Glomerular endothelial cell (primary cell): Measurements from ENCODE around the gene DGCR2. TPM values are rescaled to one million over a fixed set of nuclear protein-coding genes. Genes with fewer than 3 reads are reported as not detected.
"Not testable (repeated sequence)": the region's sequence is repeated elsewhere in the genome, so short reads cannot be mapped to it uniquely, and the experiment has no call there.

Source experiments
- DNase-seq: peaks from one replicate; pipeline ENCODE4 v3.0.0-alpha.2; 2011; ENCODE audit warnings: low read depth, low spot score; ENCODE audit errors: extremely low read depth
- total RNA-seq: library from RNA; depleted of rRNA; stranded (reverse); fragments of >200 nt; gene quantifications from 2 replicates; pipeline ENCODE4 v1.2.3, GENCODE V29; 2015

DGCR2 gene
- total RNA-seq, 1 donor from 2014 or later = 60.9 TPM

- DNase-seq = not testable (repeated sequence)
Observed at GRCh38 chr22:19035126-19035473, 87.1 kb downstream of the DGCR2 start.

GRCh38 chr22:19034724-19035120 is 87.5 kb downstream of the DGCR2 start:
- DNase-seq = not testable (repeated sequence)

- not testable (repeated sequence) for DNase-seq
Observed at GRCh38 chr22:19034031-19034723, 88.0 kb downstream of the DGCR2 start.

GRCh38 chr22:19033568-19033905 is 88.7 kb downstream of the DGCR2 start:
- DNase-seq = not testable (repeated sequence)

- not testable (repeated sequence) for DNase-seq
Observed at GRCh38 chr22:19032898-19033567, 89.2 kb downstream of the DGCR2 start.

- not testable (repeated sequence) for DNase-seq
Observed at GRCh38 chr22:19032156-19032785, 89.9 kb downstream of the DGCR2 start.

GRCh38 chr22:19030889-19031252 is 91.3 kb downstream of the DGCR2 start:
- DNase-seq = not testable (repeated sequence)

GRCh38 chr22:19030226-19030888 is 91.9 kb downstream of the DGCR2 start:
- not testable (repeated sequence) for DNase-seq

GRCh38 chr22:19029113-19030103 is 92.8 kb downstream of the DGCR2 start:
- not testable (repeated sequence) for DNase-seq

- not testable (repeated sequence) for DNase-seq
Observed at GRCh38 chr22:19028060-19028455, 94.2 kb downstream of the DGCR2 start.

GRCh38 chr22:19027371-19028059 is 94.7 kb downstream of the DGCR2 start:
- DNase-seq = not testable (repeated sequence)

- not testable (repeated sequence) for DNase-seq
Observed at GRCh38 chr22:19026080-19026479, 96.1 kb downstream of the DGCR2 start.

GRCh38 chr22:19024956-19025489 is 97.2 kb downstream of the DGCR2 start:
- DNase-seq = not testable (repeated sequence)

GRCh38 chr22:19023931-19024330 is 98.3 kb downstream of the DGCR2 start:
- DNase-seq = not testable (repeated sequence)

- no peak for DNase-seq
Observed at GRCh38 chr22:19022755-19023154, 99.5 kb downstream of the DGCR2 start.

GRCh38 chr22:19019679-19020032 is 102.6 kb downstream of the DGCR2 start:
- no peak for DNase-seq

GRCh38 chr22:19019029-19019678 is 103.1 kb downstream of the DGCR2 start:
- no peak for DNase-seq

- no peak for DNase-seq
Observed at GRCh38 chr22:19018256-19018655, 104.0 kb downstream of the DGCR2 start.
